IMR-90 (cell line): ENCODE measurements around the gene KIFC3. TPM values are rescaled to one million over a fixed set of nuclear protein-coding genes. Genes with fewer than 3 reads are reported as not detected.

Source experiments
- ATAC-seq: fragments of 200-7000 bp; cut with Tn5 transposase; 2 replicates; pipeline ENCODE4 v1.9.1; 2020; ENCODE audit warnings: low read depth, mild to moderate bottlenecking, moderate library complexity
- BruUV-seq: library from RNA; stranded (reverse); fragments of 400-500 nt; replicated peaks from 2 replicates; lab custom pipeline; 2021; lab: Mats Ljungman, UMichigan
- CTCF ChIA-PET: fragments of 300-600 bp; formaldehyde crosslinking; extraction: SDS; loops from one replicate; lab custom pipeline; 2021; ENCODE audit warnings: antibody characterized with exemption; lab: Yijun Ruan, JAX
- POLR2A ChIA-PET: fragments of 300-600 bp; sonication (Branson Sonifier 250); formaldehyde crosslinking; loops from one replicate; lab custom pipeline; 2022; ENCODE audit warnings: antibody characterized with exemption; ENCODE audit not compliant: unreplicated experiment; lab: Charles Lee
- DNase-seq: peaks from one replicate; pipeline ENCODE4 v3.0.0; 2013
- H2AFZ ChIP-seq: replicated peaks from 2 replicates; pipeline ENCODE3; 2013; ENCODE audit warnings: low read length, mild to moderate bottlenecking; ENCODE audit not compliant: poor library complexity
- H2AK5ac ChIP-seq: 2 replicates; pipeline ENCODE4 v1.6.1; 2013; ENCODE audit warnings: low read depth, low read length, inconsistent platforms
- H2AK9ac ChIP-seq: replicated peaks from 2 replicates; pipeline ENCODE3; 2013; ENCODE audit warnings: mild to moderate bottlenecking, low read depth, low read length, moderate library complexity; ENCODE audit not compliant: poor library complexity
- H2BK120ac ChIP-seq: 2 replicates; pipeline ENCODE4 v1.6.1; 2013; ENCODE audit warnings: low read depth, low read length, inconsistent platforms
- H2BK15ac ChIP-seq: 3 replicates; pipeline ENCODE4 v1.6.1; 2013; ENCODE audit warnings: low read depth, low read length, inconsistent platforms
- H2BK20ac ChIP-seq: 2 replicates; pipeline ENCODE4 v1.6.1; 2013; ENCODE audit warnings: low read depth, mild to moderate bottlenecking, inconsistent platforms, low read length, moderate library complexity
- H2BK5ac ChIP-seq: 2 replicates; pipeline ENCODE4 v1.6.1; 2013; ENCODE audit warnings: mild to moderate bottlenecking, low read depth, low read length, inconsistent platforms; ENCODE audit not compliant: poor library complexity, severe bottlenecking
- H3K14ac ChIP-seq: replicated peaks from 2 replicates; pipeline ENCODE4 v1.6.1; 2013; ENCODE audit warnings: low read depth, low read length, inconsistent platforms
- H3K18ac ChIP-seq: 2 replicates; pipeline ENCODE4 v1.6.1; 2013; ENCODE audit warnings: low read depth, low read length, control low read depth
- H3K23ac ChIP-seq: 2 replicates; pipeline ENCODE4 v1.6.1; 2013; ENCODE audit warnings: low read depth, low read length, inconsistent platforms
- H3K27ac ChIP-seq: 2 replicates; pipeline ENCODE4 v1.5.1; 2013; ENCODE audit warnings: mild to moderate bottlenecking, control low read depth, low read length; ENCODE audit not compliant: insufficient read depth
- H3K27me3 ChIP-seq: 2 replicates; pipeline ENCODE4 v1.6.1; 2013; ENCODE audit warnings: low read length; ENCODE audit not compliant: control insufficient read depth, insufficient read depth
- H3K36me3 ChIP-seq: 2 replicates; pipeline ENCODE4 v1.6.1; 2013; ENCODE audit warnings: low read length, mixed read lengths; ENCODE audit not compliant: control insufficient read depth, insufficient read depth
- H3K4ac ChIP-seq: 2 replicates; pipeline ENCODE4 v1.6.1; 2013; ENCODE audit warnings: low read depth, low read length, inconsistent platforms
- H3K4me1 ChIP-seq: 2 replicates; pipeline ENCODE4 v1.6.1; 2013; ENCODE audit warnings: low read length, mixed read lengths; ENCODE audit not compliant: control insufficient read depth, insufficient read depth
- H3K4me2 ChIP-seq: 2 replicates; pipeline ENCODE4 v1.6.1; 2013; ENCODE audit warnings: low read depth, mild to moderate bottlenecking, control low read depth, low read length, moderate library complexity
- H3K4me3 ChIP-seq: 2 replicates; pipeline ENCODE4 v1.5.1; 2013; ENCODE audit warnings: low read depth, mild to moderate bottlenecking, control low read depth, low read length, moderate library complexity; ENCODE audit not compliant: insufficient read depth
- H3K56ac ChIP-seq: 2 replicates; pipeline ENCODE4 v1.6.1; 2013; ENCODE audit warnings: low read length, inconsistent platforms; ENCODE audit not compliant: insufficient read depth; ENCODE audit errors: extremely low read depth
- H3K79me1 ChIP-seq, 2 experiments: 2 replicates each; pipeline ENCODE4 v1.6.1; 2013; ENCODE audit warnings: low read length in 2 of 2, inconsistent platforms in 1 of 2, low read depth in 1 of 2
- H3K9ac ChIP-seq: 2 replicates; pipeline ENCODE4 v1.6.1; 2013; ENCODE audit warnings: low read depth, low read length, control low read depth
- H3K9me1 ChIP-seq: 2 replicates; pipeline ENCODE4 v1.6.1; 2013; ENCODE audit warnings: low read length, inconsistent platforms; ENCODE audit not compliant: insufficient read depth
- H3K9me3 ChIP-seq: 2 replicates; pipeline ENCODE4 v1.6.1; 2013; ENCODE audit warnings: low read length; ENCODE audit not compliant: control insufficient read depth, insufficient read depth
- H4K20me1 ChIP-seq: 2 replicates; pipeline ENCODE4 v1.6.1; 2013; ENCODE audit warnings: low read length, inconsistent platforms; ENCODE audit not compliant: insufficient read depth
- H4K5ac ChIP-seq: 2 replicates; pipeline ENCODE4 v1.6.1; 2013; ENCODE audit warnings: mild to moderate bottlenecking, low read depth, low read length, control low read depth
- H4K8ac ChIP-seq, 2 experiments: 2 replicates each; pipeline ENCODE4 v1.6.1; 2013; ENCODE audit warnings: low read depth in 2 of 2, low read length in 2 of 2, control low read depth in 1 of 2, inconsistent platforms in 1 of 2
- H4K91ac ChIP-seq: 2 replicates; pipeline ENCODE4 v1.6.1; 2013; ENCODE audit warnings: low read depth, low read length, inconsistent platforms; ENCODE audit not compliant: insufficient read depth
- BHLHE40 ChIP-seq: fragments of 150-350 bp; IDR thresholded peaks from 2 replicates; pipeline ENCODE4 v1.6.1; 2016; ENCODE audit warnings: mild to moderate bottlenecking, low read depth, low read length
- ELK1 ChIP-seq: fragments of 150-350 bp; IDR thresholded peaks from 2 replicates; pipeline ENCODE4 v1.6.1; 2016; ENCODE audit warnings: low read depth, mild to moderate bottlenecking, low read length, moderate library complexity, borderline replicate concordance
- FOS ChIP-seq: fragments of 150-350 bp; IDR thresholded peaks from 2 replicates; pipeline ENCODE4 v1.6.1; 2016; ENCODE audit warnings: low read depth, low read length
- MAZ ChIP-seq: IDR thresholded peaks from 2 replicates; pipeline ENCODE4 v1.6.1; 2012; ENCODE audit warnings: low read depth, mild to moderate bottlenecking, low read length, improper control_type of control experiment, moderate library complexity, borderline replicate concordance
- MXI1 ChIP-seq: IDR thresholded peaks from 2 replicates; pipeline ENCODE4 v1.6.1; 2012; ENCODE audit warnings: low read depth, mild to moderate bottlenecking, low read length, moderate library complexity, borderline replicate concordance
- NFE2L2 ChIP-seq: fragments of 150-350 bp; IDR thresholded peaks from 2 replicates; pipeline ENCODE4 v1.6.1; 2016; ENCODE audit warnings: low read depth, mild to moderate bottlenecking, low read length
- RAD21 ChIP-seq: IDR thresholded peaks from 2 replicates; pipeline ENCODE4 v1.6.1; 2012; ENCODE audit warnings: low read length, improper control_type of control experiment
- SMC3 ChIP-seq: fragments of 150-350 bp; IDR thresholded peaks from 2 replicates; pipeline ENCODE4 v1.6.1; 2016; ENCODE audit warnings: low read depth, mild to moderate bottlenecking, antibody characterized with exemption, low read length, moderate library complexity
- USF2 ChIP-seq: fragments of 150-350 bp; IDR thresholded peaks from 2 replicates; pipeline ENCODE4 v1.6.1; 2017; ENCODE audit warnings: mild to moderate bottlenecking, antibody characterized with exemption, low read length, low read depth
- WGBS, 2 experiments: methylation state at CpG; one replicate each; pipeline versions ENCODE4 v1.1.5 to v1.1.7; 2013; ENCODE audit warnings: missing lambda C conversion rate in 2 of 2; ENCODE audit not compliant: insufficient read length in 1 of 2; ENCODE audit errors: extremely low coverage in 2 of 2; 5-methylcytosine and 5-hydroxymethylcytosine counted together
- dilution Hi-C: fragments of 300-500 bp; cut with HindIII; formaldehyde crosslinking; loops from one replicate; pipeline ENCODE4 v1.14.3; 2018; ENCODE audit warnings: low sequenced_read_pairs; ENCODE audit not compliant: unreplicated experiment
- in situ Hi-C: fragments of 300-500 bp; cut with MboI; formaldehyde crosslinking; loops from 3 replicates; pipeline ENCODE4 v1.14.3; 2019; ENCODE audit warnings: low sequenced_read_pairs, inconsistent platforms, mixed read lengths
- intact Hi-C: fragments of 100-400 bp; cut with micrococcal nuclease; formaldehyde crosslinking; loops from 2 replicates; pipeline ENCODE4 v1.10.0; 2022
- polyA plus RNA-seq, 3 experiments: library from polyadenylated mRNA; depleted of rRNA; stranded (reverse); fragments of >200 nt; gene quantifications; 2 replicates each; pipeline ENCODE4 v1.2.3, GENCODE V29; 2012; ENCODE audit warnings: low replicate concordance in 1 of 3
- total RNA-seq: library from RNA; depleted of rRNA; stranded (reverse); fragments of >200 nt; gene quantifications from 2 replicates; pipeline ENCODE4 v1.2.3, GENCODE V29; 2012

KIFC3 gene
- total and polyA plus RNA-seq, 2 of the 4 experiments (the other 2 are of a cell fraction) = 48.6 to 62.5 TPM

GRCh38 chr16:57754354-57755060 is 47.8 kb downstream of the KIFC3 start:
- no peak overlapping the region for H3K4ac ChIP-seq
- intact Hi-C loops = no loop called here
- no peak overlapping the region for H4K5ac ChIP-seq
- dilution Hi-C loops = no loop called here
- H4K8ac ChIP-seq = no peak overlapping the region
- no peak overlapping the region for H3K27ac ChIP-seq
- no peak overlapping the region for H2AFZ ChIP-seq
- no peaks in the 10 kb centered on the region for H3K27me3 ChIP-seq
- H2BK120ac ChIP-seq = no peak overlapping the region
- H3K14ac ChIP-seq = no peak overlapping the region
- no peaks in the 10 kb centered on the region for H3K9me1 ChIP-seq
- no peak for TF ChIP-seq FOS
- TF ChIP-seq ELK1 = no peak
- TF ChIP-seq MAZ = no peak
- no peak for TF ChIP-seq NFE2L2
- TF ChIP-seq RAD21 = no peak
- no peak for TF ChIP-seq SMC3
- TF ChIP-seq MXI1 = no peak
- TF ChIP-seq BHLHE40 = no peak
- TF ChIP-seq USF2 = no peak
- no peak for ATAC-seq
- 0 out of 2 replicates have a peak, but pooled peaks cover 2% of the 10 kb centered on the region for H3K4me1 ChIP-seq
- ChIA-PET POLR2A (no interaction called here), CTCF (no interaction called here)
- in situ Hi-C loops = loop anchor here (10.0 kb wide), 2 partner anchors 110 to 250 kb away; partner anchors contain the start of genes USB1 and ZNF319
- no peak overlapping the region for H3K4me3 ChIP-seq
- BruUV-seq = no TSS peak
- no peak overlapping the region for H2BK20ac ChIP-seq
- no peaks in the 10 kb centered on the region; the same call in 1 of the 2 replicates for H4K20me1 ChIP-seq
- no CpG with 5 or more reads among the region's 9 CpGs for WGBS, 2 experiments
- H2AK9ac ChIP-seq = peak overlapping the region; percentile 22
- no peaks in the 10 kb centered on the region for H3K79me1 ChIP-seq
- H2BK15ac ChIP-seq = no peak overlapping the region
- no peak for DNase-seq
- no peak overlapping the region for H4K91ac ChIP-seq
- H3K4me2 ChIP-seq = no peak overlapping the region
- H2AK5ac ChIP-seq = no peak overlapping the region
- no peak overlapping the region for H3K56ac ChIP-seq
- peaks cover 44% of the 10 kb centered on the region for H3K36me3 ChIP-seq
- no peaks in the 10 kb centered on the region for H3K9me3 ChIP-seq
- no peak overlapping the region for H2BK5ac ChIP-seq
- H3K18ac ChIP-seq = no peak overlapping the region
- H3K23ac ChIP-seq = no peak overlapping the region
- no peak overlapping the region for H3K9ac ChIP-seq
